T-helper 2 cell treated with Interferon-gamma antibody and Interleukin-4, amounts not matched to agents 5 μg/mL and 100 μg/mL, for 36 hours (primary cell): Measurements from ENCODE around the gene CD99L2.
"Not testable (repeated sequence)": the region's sequence is repeated elsewhere in the genome, so short reads cannot be mapped to it uniquely, and the experiment has no call there.

Experiments used
- DNase-seq: peaks from one replicate; pipeline ENCODE4 v3.0.0; 2021; ENCODE audit warnings: low spot score
- H3K27ac Mint-ChIP-seq: one replicate; pipeline ENCODE4 v1.8.0; 2021; ENCODE audit warnings: mild to moderate bottlenecking, mixed read lengths
- H3K27me3 Mint-ChIP-seq: one replicate; pipeline ENCODE4 v1.8.0; 2021; ENCODE audit warnings: low read depth, mixed read lengths
- H3K36me3 Mint-ChIP-seq: one replicate; pipeline ENCODE4 v1.8.0; 2021; ENCODE audit warnings: low read depth, mixed read lengths
- H3K4me1 Mint-ChIP-seq: one replicate; pipeline ENCODE4 v1.8.0; 2021; ENCODE audit warnings: low read depth, mixed read lengths
- H3K4me3 Mint-ChIP-seq: one replicate; pipeline ENCODE4 v1.8.0; 2022; ENCODE audit warnings: mild to moderate bottlenecking, moderate library complexity, mixed read lengths
- H3K9me3 Mint-ChIP-seq: one replicate; pipeline ENCODE4 v1.8.0; 2021; ENCODE audit warnings: mixed read lengths

CD99L2 gene

DNA sequence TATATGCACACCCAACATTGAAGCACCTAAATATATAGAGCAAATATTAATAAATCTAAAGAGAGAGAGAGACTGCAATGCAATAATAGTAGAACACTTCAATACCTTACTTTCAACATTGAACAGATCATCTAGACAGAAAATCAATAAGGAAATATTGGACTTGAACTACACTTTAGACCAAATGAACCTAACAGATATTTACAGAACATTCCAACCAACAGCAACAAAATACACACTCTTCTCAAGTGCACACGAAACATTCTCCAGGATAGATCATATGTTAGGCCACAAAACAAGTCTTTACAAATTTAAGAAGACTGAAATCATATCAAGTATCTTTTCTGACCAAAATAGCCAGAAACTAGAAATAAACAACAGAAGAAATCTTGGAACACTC is 66.6 kb downstream of the CD99L2 start:
- H3K4me3 Mint-ChIP-seq, result no peak overlapping the region
- no peaks in the 10 kb centered on the region for H3K36me3 Mint-ChIP-seq
- no peaks in the 10 kb centered on the region for H3K4me1 Mint-ChIP-seq
- H3K27me3 Mint-ChIP-seq, result no peaks in the 10 kb centered on the region
- no peak overlapping the region for H3K27ac Mint-ChIP-seq
- no peaks in the 10 kb centered on the region for H3K9me3 Mint-ChIP-seq
- no peak for DNase-seq

DNA sequence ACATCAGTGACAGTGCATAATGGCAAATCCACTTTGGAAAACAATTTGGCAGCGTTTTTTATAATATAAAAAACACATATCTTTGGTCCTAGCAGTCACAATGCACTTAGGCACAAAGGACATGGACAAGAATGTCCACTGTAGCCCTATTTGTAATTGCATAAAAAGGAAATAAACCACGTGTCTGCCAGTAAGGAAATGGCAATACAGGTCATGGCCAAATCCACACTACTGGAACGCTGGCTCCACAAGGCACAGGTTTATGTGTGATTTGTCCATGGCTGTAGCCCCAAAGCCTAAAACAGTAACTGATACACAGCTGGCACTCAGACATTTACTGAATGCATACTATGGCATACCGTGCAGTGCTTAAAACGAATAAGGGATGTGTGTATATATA is 69.7 kb downstream of the CD99L2 start:
- no peaks in the 10 kb centered on the region for H3K36me3 Mint-ChIP-seq

DNA sequence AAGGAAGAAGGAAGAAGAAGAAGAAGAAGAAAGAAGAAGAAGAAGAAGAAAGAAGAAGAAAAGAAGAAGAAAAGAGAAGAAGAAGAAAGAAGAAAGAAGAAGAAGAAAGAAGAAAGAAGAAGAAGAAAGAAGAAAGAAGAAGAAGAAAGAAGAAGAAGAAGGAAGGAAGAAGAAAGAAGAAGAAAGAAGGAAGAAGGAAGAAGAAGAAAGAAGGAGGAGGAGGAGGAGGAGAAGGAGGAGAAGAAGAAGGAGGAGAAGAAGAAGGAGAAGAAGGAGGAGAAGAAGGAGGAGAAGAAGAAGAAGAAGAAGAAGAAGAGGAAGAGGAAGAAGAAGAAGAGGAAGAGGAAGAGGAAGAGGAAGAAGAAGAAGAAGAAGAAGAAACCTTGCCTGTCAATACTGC is 74.1 kb downstream of the CD99L2 start:
- not testable (repeated sequence) for H3K27me3 Mint-ChIP-seq, H3K4me1 Mint-ChIP-seq, H3K9me3 Mint-ChIP-seq, H3K4me3 Mint-ChIP-seq, H3K27ac Mint-ChIP-seq, H3K36me3 Mint-ChIP-seq, DNase-seq

More for the DNA sequence above, 69.7 kb downstream of the CD99L2 start:
- no peaks in the 10 kb centered on the region for H3K4me1 Mint-ChIP-seq
- no peak overlapping the region for H3K4me3 Mint-ChIP-seq
- no peak for DNase-seq
- no peak overlapping the region for H3K27ac Mint-ChIP-seq
- H3K27me3 Mint-ChIP-seq, result no peaks in the 10 kb centered on the region
- H3K9me3 Mint-ChIP-seq, result no peaks in the 10 kb centered on the region

DNA sequence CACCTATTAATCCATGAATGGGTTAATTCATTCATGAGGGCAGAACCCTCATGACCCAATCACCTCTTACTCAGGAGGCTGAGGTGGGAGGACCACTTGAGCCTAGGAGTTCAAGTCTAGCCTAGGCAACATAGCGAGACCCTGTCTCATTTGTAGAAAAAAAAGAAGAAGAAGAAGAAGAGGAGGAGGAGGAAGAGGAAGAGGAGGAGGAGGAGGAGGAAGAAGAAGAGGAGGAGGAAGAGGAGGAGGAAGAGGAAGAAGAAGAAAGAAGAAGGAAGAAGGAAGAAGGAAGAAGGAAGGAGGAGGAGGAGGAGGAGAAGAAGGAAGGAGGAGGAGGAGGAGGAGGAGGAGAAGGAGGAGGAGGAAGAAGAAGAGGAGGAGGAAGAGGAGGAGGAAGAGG is 74.6 kb downstream of the CD99L2 start:
- not testable (repeated sequence) for H3K27ac Mint-ChIP-seq, DNase-seq, H3K9me3 Mint-ChIP-seq, H3K4me3 Mint-ChIP-seq, H3K27me3 Mint-ChIP-seq, H3K36me3 Mint-ChIP-seq, H3K4me1 Mint-ChIP-seq

DNA sequence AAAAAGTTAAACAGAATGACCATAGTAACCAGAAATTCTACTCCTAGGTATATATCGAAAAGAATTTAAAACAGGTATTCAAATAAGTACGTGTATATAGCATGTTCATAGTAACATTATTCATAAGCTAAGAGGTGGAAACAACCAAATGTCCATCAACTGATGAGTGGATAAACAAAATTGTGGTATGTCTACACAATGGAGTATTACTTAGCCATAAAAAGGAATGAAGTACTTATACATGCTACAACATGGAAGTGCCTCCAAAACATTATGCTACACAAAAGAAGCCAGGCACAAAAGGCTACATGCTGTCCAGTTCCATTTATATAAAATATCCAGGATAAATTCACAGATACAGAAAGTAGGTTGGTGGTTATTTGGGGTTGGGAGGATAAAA is 76.5 kb downstream of the CD99L2 start:
- DNase-seq, result no peak
- Mint-ChIP-seq H3K27ac (no peak overlapping the region), H3K9me3 (peaks cover 8% of the 10 kb centered on the region), H3K4me3 (no peak overlapping the region), H3K4me1 (no peaks in the 10 kb centered on the region), H3K36me3 (peaks cover 1% of the 10 kb centered on the region), H3K27me3 (no peaks in the 10 kb centered on the region)

DNA sequence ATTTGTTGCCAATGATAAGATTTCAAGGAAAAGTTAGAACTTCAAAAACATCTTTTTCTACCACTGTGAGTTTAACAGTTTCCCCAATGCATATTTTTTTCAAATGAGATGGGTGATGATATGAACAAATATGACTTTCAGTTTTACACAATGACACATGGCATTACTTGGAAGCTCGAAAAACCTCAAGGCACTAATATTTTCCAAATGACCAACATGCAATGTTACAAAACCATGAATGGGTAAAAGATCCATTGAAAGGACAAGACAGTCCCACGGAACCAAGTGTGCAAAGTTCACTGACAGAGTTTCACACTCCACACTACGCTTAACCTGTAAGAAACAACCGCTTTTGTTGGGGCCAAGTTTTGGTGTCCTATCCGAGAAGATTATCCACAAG is 84.5 kb downstream of the CD99L2 start:
- Mint-ChIP-seq H3K4me3 (no peak overlapping the region), H3K36me3 (peaks cover 5% of the 10 kb centered on the region), H3K27me3 (no peaks in the 10 kb centered on the region), H3K27ac (no peak overlapping the region), H3K4me1 (peaks cover 6% of the 10 kb centered on the region), H3K9me3 (no peaks in the 10 kb centered on the region)
- no peak for DNase-seq

DNA sequence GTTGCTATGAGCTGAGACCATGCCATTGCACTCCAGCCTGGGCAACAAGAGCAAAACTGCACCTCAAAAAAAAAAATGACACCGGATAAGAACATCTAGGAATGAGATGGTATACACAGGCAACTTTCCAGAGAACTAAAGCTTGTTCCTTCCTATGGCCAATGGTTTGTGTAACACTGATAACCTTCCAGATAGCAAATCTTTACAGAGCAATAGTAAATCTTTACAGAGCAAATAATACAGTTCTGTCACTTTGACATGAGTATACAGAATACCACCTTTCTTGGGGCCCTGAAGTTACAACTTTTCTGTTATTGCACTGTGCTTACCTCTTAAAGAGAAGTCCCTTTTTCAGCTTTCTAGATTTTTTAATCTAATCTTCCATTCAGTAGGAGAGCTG is 91.6 kb downstream of the CD99L2 start:
- no peak overlapping the region for H3K4me3 Mint-ChIP-seq
- H3K4me1 Mint-ChIP-seq, result no peaks in the 10 kb centered on the region
- DNase-seq, result no peak
- peaks cover 1% of the 10 kb centered on the region for H3K36me3 Mint-ChIP-seq
- H3K27ac Mint-ChIP-seq, result no peak overlapping the region
- H3K9me3 Mint-ChIP-seq, result no peaks in the 10 kb centered on the region
- no peaks in the 10 kb centered on the region for H3K27me3 Mint-ChIP-seq

DNA sequence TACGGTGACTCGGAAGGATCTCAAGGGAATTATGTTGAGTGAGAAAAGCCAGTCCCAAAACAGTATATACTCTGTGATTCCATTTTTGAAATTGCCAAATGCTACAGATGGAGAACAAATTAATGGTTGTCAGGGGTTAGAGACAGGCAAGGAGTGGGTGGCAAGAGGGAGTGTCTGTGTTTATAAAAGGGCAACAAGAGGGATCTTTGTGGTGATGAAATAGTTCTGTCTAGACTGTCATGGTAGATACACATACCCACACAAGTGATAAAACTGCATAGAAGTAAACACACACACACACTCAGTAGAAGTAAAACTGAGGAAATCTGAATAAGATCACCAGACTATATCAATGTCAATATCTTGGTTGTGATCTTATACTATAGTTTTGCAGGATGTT is 92.7 kb downstream of the CD99L2 start:
- Mint-ChIP-seq H3K9me3 (no peaks in the 10 kb centered on the region), H3K36me3 (no peaks in the 10 kb centered on the region), H3K27me3 (no peaks in the 10 kb centered on the region), H3K4me1 (no peaks in the 10 kb centered on the region), H3K4me3 (no peak overlapping the region), H3K27ac (no peak overlapping the region)
- no peak for DNase-seq

DNA sequence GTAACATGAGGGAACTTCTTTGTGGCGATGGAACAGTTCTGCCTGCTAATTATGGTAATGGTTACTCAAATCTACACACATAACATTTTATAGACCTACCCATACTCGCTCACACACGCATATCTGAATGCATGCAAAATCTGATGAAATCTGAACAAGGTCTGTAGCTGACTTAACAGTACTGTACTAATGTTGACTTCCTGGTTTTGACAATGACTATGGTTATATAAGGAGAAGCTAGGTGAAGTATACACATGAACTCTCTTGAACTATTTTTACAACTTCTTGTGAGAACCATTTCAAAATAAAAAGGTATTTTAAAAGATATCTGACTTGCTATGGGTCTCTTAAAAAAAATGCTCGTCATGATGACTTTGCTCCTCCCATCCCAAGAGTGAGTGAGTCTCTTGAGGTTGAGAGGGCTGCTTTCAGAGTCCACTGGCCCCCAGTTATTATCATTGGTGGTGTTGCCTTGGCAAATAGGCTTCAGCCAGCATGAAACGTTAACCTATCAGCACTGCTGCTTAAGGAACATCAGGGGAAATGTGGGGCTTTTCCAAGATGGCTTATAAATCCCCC is 105.4 kb downstream of the CD99L2 start:
- Mint-ChIP-seq H3K4me1 (no peaks in the 10 kb centered on the region), H3K36me3 (peaks cover 12% of the 10 kb centered on the region), H3K27ac (no peak overlapping the region)

DNA sequence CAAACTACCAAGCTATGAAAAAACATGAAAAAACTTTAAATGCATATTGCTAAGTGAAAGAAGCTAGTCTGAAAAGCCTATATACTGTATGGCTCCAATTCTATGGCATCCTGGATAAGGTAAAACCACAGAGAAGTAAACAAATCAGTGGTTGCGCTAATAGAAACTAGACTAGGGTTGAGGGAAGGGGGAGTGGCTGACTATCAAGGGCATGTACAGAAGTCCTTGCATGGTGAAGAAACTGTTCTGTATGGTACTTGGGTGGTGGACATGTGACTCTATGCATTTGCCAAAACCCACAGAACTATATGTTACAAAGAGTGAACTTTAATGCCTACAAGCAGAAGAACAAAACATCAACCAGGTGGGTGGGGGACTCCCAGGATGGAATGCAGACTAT is 108.4 kb downstream of the CD99L2 start:
- Mint-ChIP-seq H3K27me3 (no peaks in the 10 kb centered on the region), H3K36me3 (peaks cover 12% of the 10 kb centered on the region), H3K4me3 (no peak overlapping the region), H3K4me1 (no peaks in the 10 kb centered on the region), H3K27ac (no peak overlapping the region), H3K9me3 (no peaks in the 10 kb centered on the region)
- no peak for DNase-seq

More for the DNA sequence above, 105.4 kb downstream of the CD99L2 start:
- Mint-ChIP-seq H3K4me3 (no peak overlapping the region), H3K27me3 (no peaks in the 10 kb centered on the region), H3K9me3 (no peaks in the 10 kb centered on the region)
- DNase-seq, result no peak

DNA sequence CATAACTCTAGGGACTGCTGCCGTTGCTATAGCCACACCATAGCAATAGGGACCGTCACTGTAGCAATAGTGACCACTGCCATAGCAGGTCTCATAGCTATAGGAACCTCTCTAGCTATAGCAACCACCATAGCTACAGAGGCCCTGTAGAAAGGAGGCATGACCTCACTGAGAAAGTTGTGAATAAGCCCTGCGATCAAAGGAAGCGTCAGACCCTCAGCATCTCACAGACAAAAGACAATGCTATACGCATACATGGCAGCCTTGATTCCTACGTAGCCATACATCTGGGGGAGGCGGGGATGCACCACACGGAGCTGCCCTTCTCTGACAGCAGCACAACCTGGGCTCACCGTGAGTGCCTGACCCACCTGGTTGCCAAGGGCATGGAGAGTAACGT is 116.8 kb downstream of the CD99L2 start:
- H3K9me3 Mint-ChIP-seq, result no peaks in the 10 kb centered on the region
- DNase-seq, result no peak
- H3K27ac Mint-ChIP-seq, result no peak overlapping the region
- H3K27me3 Mint-ChIP-seq, result no peaks in the 10 kb centered on the region
- no peaks in the 10 kb centered on the region for H3K4me1 Mint-ChIP-seq
- no peak overlapping the region for H3K4me3 Mint-ChIP-seq
- no peaks in the 10 kb centered on the region for H3K36me3 Mint-ChIP-seq

DNA sequence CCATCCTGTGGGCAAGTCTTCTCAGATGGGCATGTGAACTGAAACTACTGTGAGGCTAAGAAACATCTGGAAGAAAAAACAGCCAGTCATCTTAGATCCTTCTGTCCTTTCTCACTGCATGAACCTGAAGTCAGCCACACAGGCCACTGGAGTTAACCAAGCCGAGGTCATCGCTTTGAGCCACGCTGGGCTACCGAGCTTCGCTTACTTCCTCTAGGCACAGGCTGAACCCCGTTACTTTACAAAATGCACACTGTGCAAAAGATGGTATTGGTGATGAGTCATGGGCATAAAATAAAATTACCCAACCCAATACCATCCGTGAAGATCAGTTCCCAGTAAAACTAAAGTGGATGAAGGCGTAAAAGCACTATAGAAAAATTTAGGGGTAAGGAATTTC is 119.1 kb downstream of the CD99L2 start:
- H3K4me3 Mint-ChIP-seq, result no peak overlapping the region
- no peaks in the 10 kb centered on the region for H3K9me3 Mint-ChIP-seq
- H3K27ac Mint-ChIP-seq, result no peak overlapping the region
- H3K4me1 Mint-ChIP-seq, result no peaks in the 10 kb centered on the region
- no peak for DNase-seq
- H3K27me3 Mint-ChIP-seq, result no peaks in the 10 kb centered on the region
- H3K36me3 Mint-ChIP-seq, result no peaks in the 10 kb centered on the region

DNA sequence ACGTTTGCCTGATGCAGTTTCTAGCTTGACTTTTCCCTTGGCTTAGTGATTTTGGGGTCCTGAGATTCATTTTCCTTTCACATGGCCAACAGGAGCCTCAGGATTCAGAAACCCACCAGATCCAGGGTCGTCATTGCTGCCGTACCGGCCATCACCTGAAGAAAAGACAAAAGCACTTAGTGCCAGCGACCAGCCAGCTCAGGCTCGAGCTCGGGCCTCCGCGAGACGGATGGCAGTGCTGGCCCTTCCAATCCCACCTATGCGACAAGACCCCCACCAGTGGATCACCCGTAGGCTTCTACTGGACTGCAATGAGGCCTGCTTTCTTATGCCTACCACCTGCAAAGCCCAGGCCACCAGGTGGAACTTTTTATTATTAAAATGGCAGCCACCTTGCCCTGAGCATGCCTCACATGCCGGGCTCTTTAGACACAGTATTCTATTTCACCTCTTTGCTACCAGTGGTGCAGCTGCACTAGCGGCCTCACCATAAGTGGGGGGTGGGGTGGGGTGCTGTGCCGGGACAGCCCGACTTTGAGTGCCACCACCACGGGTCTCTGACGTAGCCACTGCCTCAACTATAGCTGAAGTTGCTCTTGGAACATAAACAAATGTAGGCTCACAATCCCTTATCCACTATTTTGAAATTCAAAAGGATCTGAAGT is 121.0 kb downstream of the CD99L2 start:
- no peak overlapping the region for H3K27ac Mint-ChIP-seq
- no peak overlapping the region for H3K4me3 Mint-ChIP-seq
- H3K36me3 Mint-ChIP-seq, result no peaks in the 10 kb centered on the region
- no peaks in the 10 kb centered on the region for H3K9me3 Mint-ChIP-seq
- H3K4me1 Mint-ChIP-seq, result no peaks in the 10 kb centered on the region
- no peak for DNase-seq
- no peaks in the 10 kb centered on the region for H3K27me3 Mint-ChIP-seq

DNA sequence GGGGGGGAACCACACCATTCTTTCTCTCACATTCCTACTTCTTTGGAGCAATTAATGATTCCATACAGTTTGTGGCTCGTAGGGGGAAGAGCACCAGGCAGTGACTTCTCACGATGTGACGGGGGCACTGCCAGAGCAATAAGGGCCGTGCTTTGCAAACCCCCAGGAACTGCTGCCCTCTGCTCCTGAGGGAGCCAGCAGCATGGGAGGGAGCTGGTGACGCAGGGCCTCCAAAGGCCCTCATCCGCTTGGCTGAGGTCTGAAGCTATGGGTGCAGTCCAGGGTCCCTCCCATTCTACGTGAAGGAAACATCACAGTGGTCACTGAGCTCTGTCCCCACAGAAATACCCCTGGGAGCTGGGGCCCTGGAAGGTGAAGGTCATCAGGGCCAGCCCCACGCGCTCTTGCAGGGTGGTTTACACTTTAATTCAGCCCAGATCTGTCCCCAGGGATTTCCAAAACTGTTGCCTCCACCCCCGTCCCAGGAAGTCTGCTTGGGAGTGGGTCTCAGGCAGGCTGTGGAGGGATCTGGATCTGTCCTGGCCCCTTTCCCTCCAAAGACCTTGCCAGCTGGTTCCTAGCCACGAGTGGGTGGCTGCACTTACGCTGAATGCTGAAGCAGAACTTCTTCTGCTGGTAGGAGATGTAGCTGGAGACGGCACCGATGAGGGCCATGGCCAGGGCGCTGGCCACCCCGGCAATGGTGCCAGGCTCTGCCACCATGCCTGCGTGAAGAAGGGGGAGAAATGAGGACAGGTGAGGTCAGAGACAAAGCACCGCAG is 122.7 kb downstream of the CD99L2 start:
- no peaks in the 10 kb centered on the region for H3K27me3 Mint-ChIP-seq
- H3K4me3 Mint-ChIP-seq, result no peak overlapping the region
- DNase-seq, result no peak
- no peaks in the 10 kb centered on the region for H3K36me3 Mint-ChIP-seq
- no peaks in the 10 kb centered on the region for H3K9me3 Mint-ChIP-seq
- H3K27ac Mint-ChIP-seq, result no peak overlapping the region
- no peaks in the 10 kb centered on the region for H3K4me1 Mint-ChIP-seq
